ENCODE data around the gene HHIPL1. TPM values are rescaled to one million over a fixed set of nuclear protein-coding genes. Genes with fewer than 3 reads are reported as not detected.

HHIPL1 gene
- total RNA-seq, 1 experiment from 2014 or later: 0.06 TPM

DNA sequence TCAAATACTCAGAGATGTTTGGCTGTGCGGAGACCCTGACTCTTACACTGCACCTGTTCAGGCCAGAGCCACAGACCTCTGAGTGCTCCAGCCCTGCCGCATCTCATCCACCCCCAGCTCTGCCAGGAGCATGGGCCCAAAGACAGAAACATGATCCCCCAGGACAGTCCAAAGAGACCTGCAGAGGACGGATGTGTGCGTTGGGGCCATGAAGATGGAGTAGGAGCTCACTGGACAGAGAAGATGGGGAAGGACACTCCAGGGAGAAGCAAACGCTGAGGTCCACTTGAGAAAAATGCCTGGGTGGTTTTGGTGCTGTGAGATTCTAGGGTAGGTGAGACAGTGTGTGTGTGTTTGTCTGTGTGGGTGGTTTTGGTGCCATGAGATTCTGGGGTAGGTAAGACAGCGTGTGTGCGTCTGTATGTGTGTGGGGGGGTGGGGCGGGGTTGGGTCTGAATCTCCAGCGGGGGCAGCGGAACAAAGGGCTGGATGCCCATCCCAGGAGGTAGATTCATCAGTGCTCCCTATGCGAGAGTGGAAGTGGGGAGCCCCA, 818 bp upstream of the HHIPL1 start:
- no peak for TF ChIP-seq EZH2 (IDR thresholded peaks at IDR 0.05; ENCODE audit: borderline replicate concordance, low read depth, low read length, poor library complexity, severe bottlenecking)
- TF ChIP-seq, protein P1, sequence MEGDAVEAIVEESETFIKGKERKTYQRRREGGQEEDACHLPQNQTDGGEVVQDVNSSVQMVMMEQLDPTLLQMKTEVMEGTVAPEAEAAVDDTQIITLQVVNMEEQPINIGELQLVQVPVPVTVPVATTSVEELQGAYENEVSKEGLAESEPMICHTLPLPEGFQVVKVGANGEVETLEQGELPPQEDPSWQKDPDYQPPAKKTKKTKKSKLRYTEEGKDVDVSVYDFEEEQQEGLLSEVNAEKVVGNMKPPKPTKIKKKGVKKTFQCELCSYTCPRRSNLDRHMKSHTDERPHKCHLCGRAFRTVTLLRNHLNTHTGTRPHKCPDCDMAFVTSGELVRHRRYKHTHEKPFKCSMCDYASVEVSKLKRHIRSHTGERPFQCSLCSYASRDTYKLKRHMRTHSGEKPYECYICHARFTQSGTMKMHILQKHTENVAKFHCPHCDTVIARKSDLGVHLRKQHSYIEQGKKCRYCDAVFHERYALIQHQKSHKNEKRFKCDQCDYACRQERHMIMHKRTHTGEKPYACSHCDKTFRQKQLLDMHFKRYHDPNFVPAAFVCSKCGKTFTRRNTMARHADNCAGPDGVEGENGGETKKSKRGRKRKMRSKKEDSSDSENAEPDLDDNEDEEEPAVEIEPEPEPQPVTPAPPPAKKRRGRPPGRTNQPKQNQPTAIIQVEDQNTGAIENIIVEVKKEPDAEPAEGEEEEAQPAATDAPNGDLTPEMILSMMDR (conservative IDR thresholded peaks at IDR 0.05; ENCODE audit: low read depth, low read length): no peak
- CTCF ChIA-PET: no interaction called here
- no TSS peak for BruUV-seq (replicated peaks)

GRCh38 chr14:99645545-99646505, 896 bp downstream of the HHIPL1 start:
- DNase-seq (ENCODE audit: low spot score): no peak
- Histone ChIP-seq H3K9me3 (ENCODE audit: low read depth, low read length, poor library complexity, severe bottlenecking) (no peaks in the 10 kb centered on the region), H3K27me3 (replicated peaks; ENCODE audit: insufficient read depth, low read depth, low read length, poor library complexity) (peaks cover 17% of the 10 kb centered on the region), H3K4me1 (ENCODE audit: insufficient read depth, low read length, poor library complexity, severe bottlenecking) (no peaks in the 10 kb centered on the region), H3K4me3 (ENCODE audit: low read depth, low read length, poor library complexity, severe bottlenecking) (peak overlapping the region; percentile 34), H3K27ac (ENCODE audit: low read depth, low read length, poor library complexity, severe bottlenecking) (no peak overlapping the region), H3K36me3 (ENCODE audit: insufficient read depth, low read length, poor library complexity, severe bottlenecking) (no peaks in the 10 kb centered on the region)
- intact Hi-C loops (cut with micrococcal nuclease; ENCODE audit: unreplicated experiment): no loop called here
- ChIA-PET POLR2A (ENCODE audit: low non-redundant PET) (no interaction called here), CTCF (no interaction called here)
- TF ChIP-seq, protein P1 (conservative IDR thresholded peaks at IDR 0.05; ENCODE audit: low read depth, low read length): no peak
- TF ChIP-seq EZH2 (IDR thresholded peaks at IDR 0.05; ENCODE audit: borderline replicate concordance, low read depth, low read length, poor library complexity, severe bottlenecking): no peak
- no TSS peak for BruUV-seq (replicated peaks)

More for the DNA sequence above, 818 bp upstream of the HHIPL1 start:
- POLR2A ChIA-PET (ENCODE audit: low non-redundant PET): no interaction called here
- no peak for DNase-seq (ENCODE audit: low spot score)
- no peaks in the 10 kb centered on the region for H3K4me1 ChIP-seq (ENCODE audit: insufficient read depth, low read length, poor library complexity, severe bottlenecking)
- H3K27ac ChIP-seq (ENCODE audit: low read depth, low read length, poor library complexity, severe bottlenecking): no peak overlapping the region
- peaks cover 17% of the 10 kb centered on the region for H3K27me3 ChIP-seq (replicated peaks; ENCODE audit: insufficient read depth, low read depth, low read length, poor library complexity)
- H3K9me3 ChIP-seq (ENCODE audit: low read depth, low read length, poor library complexity, severe bottlenecking): no peaks in the 10 kb centered on the region
- intact Hi-C loops (cut with micrococcal nuclease; ENCODE audit: unreplicated experiment): no loop called here
- no peaks in the 10 kb centered on the region for H3K36me3 ChIP-seq (ENCODE audit: insufficient read depth, low read length, poor library complexity, severe bottlenecking)
- H3K4me3 ChIP-seq (ENCODE audit: low read depth, low read length, poor library complexity, severe bottlenecking): no peak overlapping the region

DNA sequence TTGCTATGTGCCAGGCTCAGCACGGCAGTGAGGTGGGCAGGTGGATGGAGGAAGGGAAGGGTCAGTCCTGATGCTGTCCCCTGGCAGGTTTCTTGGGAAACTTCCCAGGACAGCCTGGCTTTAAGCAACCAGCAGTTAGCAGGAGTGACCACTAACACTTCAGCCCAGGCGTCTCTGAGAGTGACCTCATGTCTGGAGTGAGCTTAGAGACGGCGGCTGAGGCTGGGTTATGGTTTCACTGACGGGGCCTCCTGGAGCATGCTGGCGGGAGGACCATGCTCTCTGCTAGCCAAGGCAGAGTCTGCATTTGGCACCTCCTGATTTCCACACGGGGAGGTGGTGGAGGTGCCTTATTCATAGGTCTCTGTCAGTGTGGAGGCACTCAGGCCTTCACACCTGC, 2.5 kb downstream of the HHIPL1 start:
- intact Hi-C loops (cut with micrococcal nuclease; ENCODE audit: unreplicated experiment): no loop called here
- no peak for TF ChIP-seq EZH2 (IDR thresholded peaks at IDR 0.05; ENCODE audit: borderline replicate concordance, low read depth, low read length, poor library complexity, severe bottlenecking)
- TF ChIP-seq, protein P1 (conservative IDR thresholded peaks at IDR 0.05; ENCODE audit: low read depth, low read length): no peak
- ChIA-PET CTCF (no interaction called here), POLR2A (ENCODE audit: low non-redundant PET) (no interaction called here)
- no peaks in the 10 kb centered on the region for H3K9me3 ChIP-seq (ENCODE audit: low read depth, low read length, poor library complexity, severe bottlenecking)
- no peak overlapping the region for H3K4me3 ChIP-seq (ENCODE audit: low read depth, low read length, poor library complexity, severe bottlenecking)
- H3K27ac ChIP-seq (ENCODE audit: low read depth, low read length, poor library complexity, severe bottlenecking): no peak overlapping the region
- peaks cover 17% of the 10 kb centered on the region for H3K27me3 ChIP-seq (replicated peaks; ENCODE audit: insufficient read depth, low read depth, low read length, poor library complexity)
- DNase-seq (ENCODE audit: low spot score): no peak
- H3K4me1 ChIP-seq (ENCODE audit: insufficient read depth, low read length, poor library complexity, severe bottlenecking): no peaks in the 10 kb centered on the region
- no TSS peak for BruUV-seq (replicated peaks)
- H3K36me3 ChIP-seq (ENCODE audit: insufficient read depth, low read length, poor library complexity, severe bottlenecking): no peaks in the 10 kb centered on the region

Measured in A673 (cell line).